Astrocyte of the hippocampus (primary cell): ENCODE data around the gene ID2.

Source experiments
- DNase-seq: peaks from one replicate; pipeline ENCODE4 v3.0.0; 2011; ENCODE audit warnings: low read depth, low spot score

The ID2 gene

GRCh38 chr2:8729939-8730338 lies 48.1 kb downstream of the ID2 start:
- DNase-seq, result peak; percentile 58

GRCh38 chr2:8732601-8733000 lies 50.7 kb downstream of the ID2 start:
- DNase-seq, result no peak
